ENCODE measurements around the gene RPUSD4. TPM values are rescaled to one million over a fixed set of nuclear protein-coding genes. Genes with fewer than 3 reads are reported as not detected.

Gene RPUSD4
- total RNA-seq, 4 donors from 2014 or later: 53.3 to 93.8 (median 69.2) TPM

DNA sequence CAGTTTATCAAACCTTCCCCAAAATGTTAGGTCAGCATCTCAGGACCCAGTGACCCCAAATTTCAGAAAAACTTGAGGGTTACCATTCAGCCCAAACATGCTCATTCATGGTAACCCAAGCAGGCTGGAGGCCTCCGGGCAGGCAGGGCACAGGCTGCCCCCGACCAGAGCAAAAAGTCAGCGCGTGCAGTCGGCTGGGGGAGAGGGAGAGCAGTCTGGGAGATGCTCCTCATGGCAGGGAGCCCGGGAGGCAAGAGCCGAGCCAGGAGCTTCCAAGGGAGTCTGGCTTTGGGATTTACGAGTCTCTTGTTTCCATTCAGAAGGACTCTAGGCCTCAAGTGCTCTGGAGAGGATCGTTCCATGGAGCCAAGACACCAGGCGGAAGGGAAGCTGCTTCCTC is 45.7 kb downstream of the RPUSD4 start:
- TF ChIP-seq, protein P1, sequence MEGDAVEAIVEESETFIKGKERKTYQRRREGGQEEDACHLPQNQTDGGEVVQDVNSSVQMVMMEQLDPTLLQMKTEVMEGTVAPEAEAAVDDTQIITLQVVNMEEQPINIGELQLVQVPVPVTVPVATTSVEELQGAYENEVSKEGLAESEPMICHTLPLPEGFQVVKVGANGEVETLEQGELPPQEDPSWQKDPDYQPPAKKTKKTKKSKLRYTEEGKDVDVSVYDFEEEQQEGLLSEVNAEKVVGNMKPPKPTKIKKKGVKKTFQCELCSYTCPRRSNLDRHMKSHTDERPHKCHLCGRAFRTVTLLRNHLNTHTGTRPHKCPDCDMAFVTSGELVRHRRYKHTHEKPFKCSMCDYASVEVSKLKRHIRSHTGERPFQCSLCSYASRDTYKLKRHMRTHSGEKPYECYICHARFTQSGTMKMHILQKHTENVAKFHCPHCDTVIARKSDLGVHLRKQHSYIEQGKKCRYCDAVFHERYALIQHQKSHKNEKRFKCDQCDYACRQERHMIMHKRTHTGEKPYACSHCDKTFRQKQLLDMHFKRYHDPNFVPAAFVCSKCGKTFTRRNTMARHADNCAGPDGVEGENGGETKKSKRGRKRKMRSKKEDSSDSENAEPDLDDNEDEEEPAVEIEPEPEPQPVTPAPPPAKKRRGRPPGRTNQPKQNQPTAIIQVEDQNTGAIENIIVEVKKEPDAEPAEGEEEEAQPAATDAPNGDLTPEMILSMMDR (IDR thresholded peaks at IDR 0.05 in 4 of 5, conservative IDR thresholded peaks at IDR 0.05 in 1 of 5): no peak
- TF ChIP-seq POLR2A (IDR thresholded peaks at IDR 0.05): no peak
- H3K4me1 ChIP-seq: no peaks in the 10 kb centered on the region
- in situ Hi-C loops (cut with MboI; ENCODE audit: low sequenced_read_pairs in 4 of 4) (no loop called here), intact Hi-C loops (cut with DNase I; ENCODE audit: low total_unique reads) (no loop called here)
- H3K27ac ChIP-seq: no peak overlapping the region
- no peak overlapping the region for H3K4me3 ChIP-seq
- DNase-seq (no peak), ATAC-seq (no peak)
- H3K9me3 ChIP-seq: no peaks in the 10 kb centered on the region
- no peaks in the 10 kb centered on the region for H3K36me3 ChIP-seq
- H3K27me3 ChIP-seq: peaks cover 0 to 4% (median 0%) of the 10 kb centered on the region in 3 donors

DNA sequence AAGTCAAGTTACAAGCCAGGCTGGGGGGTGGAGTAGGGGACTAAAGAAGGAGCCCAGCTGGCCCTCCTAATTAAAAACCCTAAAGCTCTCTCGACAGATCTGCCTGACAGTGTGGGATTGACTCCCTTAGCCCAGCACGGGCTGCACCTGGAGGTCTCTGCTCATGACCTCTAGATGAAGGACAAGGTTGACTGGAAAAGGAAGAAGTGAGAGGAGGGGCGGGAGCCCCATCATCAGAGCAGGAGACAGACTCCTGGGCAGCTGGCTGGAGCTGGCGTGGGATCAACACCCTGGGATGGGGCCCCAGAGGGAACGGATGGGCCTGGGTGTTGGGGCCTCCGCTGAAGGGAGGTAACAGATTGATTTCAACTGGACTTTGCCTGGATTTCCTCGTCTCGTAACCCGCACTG is 46.1 kb downstream of the RPUSD4 start:
- no peak for TF ChIP-seq POLR2A (IDR thresholded peaks at IDR 0.05)
- TF ChIP-seq, protein P1 (IDR thresholded peaks at IDR 0.05 in 4 of 5, conservative IDR thresholded peaks at IDR 0.05 in 1 of 5): no peak
- intact Hi-C loops (cut with DNase I; ENCODE audit: low total_unique reads): no loop called here
- DNase-seq: no peak
- Histone ChIP-seq H3K9me3 (no peaks in the 10 kb centered on the region), H3K36me3 (no peaks in the 10 kb centered on the region), H3K27ac (no peak overlapping the region), H3K4me1 (no peaks in the 10 kb centered on the region), H3K27me3 (peaks cover 0 to 4% (median 0%) of the 10 kb centered on the region in 3 donors), H3K4me3 (no peak overlapping the region)
- no peak for ATAC-seq
- in situ Hi-C loops (cut with MboI; ENCODE audit: low sequenced_read_pairs in 4 of 4): no loop called here

DNA sequence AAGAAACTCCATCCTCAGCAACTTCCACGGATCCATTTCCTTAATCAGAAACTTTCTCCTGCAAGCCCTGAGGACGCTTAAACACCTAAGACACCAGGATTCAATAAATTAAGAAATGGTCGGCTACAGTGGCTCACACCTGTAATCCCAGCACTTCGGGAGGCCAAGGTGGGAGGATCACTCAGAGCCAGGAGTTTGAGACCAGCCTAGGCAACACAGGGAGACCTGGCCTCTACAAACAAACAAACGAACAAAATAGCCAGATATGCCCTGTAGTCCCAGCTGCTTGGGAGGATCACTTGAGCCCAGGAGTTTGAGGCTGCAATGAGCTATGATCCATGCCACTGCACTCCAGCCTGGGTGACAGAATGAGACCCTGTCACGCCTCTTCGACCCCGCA is 46.7 kb downstream of the RPUSD4 start:
- Histone ChIP-seq H3K27me3 (peaks cover 0 to 4% (median 0%) of the 10 kb centered on the region in 3 donors), H3K4me3 (no peak overlapping the region), H3K4me1 (no peaks in the 10 kb centered on the region), H3K36me3 (no peaks in the 10 kb centered on the region), H3K9me3 (no peaks in the 10 kb centered on the region), H3K27ac (no peak overlapping the region)
- TF ChIP-seq, protein P1 (IDR thresholded peaks at IDR 0.05 in 4 of 5, conservative IDR thresholded peaks at IDR 0.05 in 1 of 5): no peak
- no peak for TF ChIP-seq POLR2A (IDR thresholded peaks at IDR 0.05)
- intact Hi-C loops (cut with DNase I; ENCODE audit: low total_unique reads) (no loop called here), in situ Hi-C loops (cut with MboI; ENCODE audit: low sequenced_read_pairs in 4 of 4) (no loop called here)
- DNase-seq: no peak
- ATAC-seq: no peak

DNA sequence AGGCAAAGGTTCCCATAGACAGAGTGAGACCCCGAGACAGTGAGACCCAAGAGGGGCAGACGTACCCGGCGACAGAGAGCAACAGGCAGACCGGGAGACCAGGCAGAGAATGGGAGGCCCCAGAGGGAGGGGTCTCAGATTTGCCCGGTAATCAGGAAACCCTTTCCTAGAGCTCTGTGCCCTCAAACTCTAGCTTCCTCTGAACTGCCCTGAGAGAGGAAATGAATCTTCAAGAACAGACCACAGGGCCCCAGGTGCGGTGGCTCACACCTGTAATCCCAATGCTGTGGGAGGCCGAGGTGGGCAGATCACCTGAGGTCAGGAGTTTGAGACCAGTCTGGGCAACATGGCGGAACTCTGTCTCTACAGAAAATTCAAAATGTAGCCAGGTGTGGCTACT is 47.7 kb downstream of the RPUSD4 start:
- no peak for TF ChIP-seq POLR2A (IDR thresholded peaks at IDR 0.05)
- TF ChIP-seq, protein P1 (IDR thresholded peaks at IDR 0.05 in 4 of 5, conservative IDR thresholded peaks at IDR 0.05 in 1 of 5): no peak
- in situ Hi-C loops (cut with MboI; ENCODE audit: low sequenced_read_pairs in 4 of 4): no loop called here
- Histone ChIP-seq H3K9me3 (no peaks in the 10 kb centered on the region), H3K27me3 (peaks cover 0 to 4% (median 0%) of the 10 kb centered on the region in 3 donors), H3K4me1 (no peaks in the 10 kb centered on the region), H3K27ac (no peak overlapping the region), H3K4me3 (no peak overlapping the region), H3K36me3 (no peaks in the 10 kb centered on the region)
- intact Hi-C loops (cut with DNase I; ENCODE audit: low total_unique reads): no loop called here
- ATAC-seq (no peak), DNase-seq (no peak)

DNA sequence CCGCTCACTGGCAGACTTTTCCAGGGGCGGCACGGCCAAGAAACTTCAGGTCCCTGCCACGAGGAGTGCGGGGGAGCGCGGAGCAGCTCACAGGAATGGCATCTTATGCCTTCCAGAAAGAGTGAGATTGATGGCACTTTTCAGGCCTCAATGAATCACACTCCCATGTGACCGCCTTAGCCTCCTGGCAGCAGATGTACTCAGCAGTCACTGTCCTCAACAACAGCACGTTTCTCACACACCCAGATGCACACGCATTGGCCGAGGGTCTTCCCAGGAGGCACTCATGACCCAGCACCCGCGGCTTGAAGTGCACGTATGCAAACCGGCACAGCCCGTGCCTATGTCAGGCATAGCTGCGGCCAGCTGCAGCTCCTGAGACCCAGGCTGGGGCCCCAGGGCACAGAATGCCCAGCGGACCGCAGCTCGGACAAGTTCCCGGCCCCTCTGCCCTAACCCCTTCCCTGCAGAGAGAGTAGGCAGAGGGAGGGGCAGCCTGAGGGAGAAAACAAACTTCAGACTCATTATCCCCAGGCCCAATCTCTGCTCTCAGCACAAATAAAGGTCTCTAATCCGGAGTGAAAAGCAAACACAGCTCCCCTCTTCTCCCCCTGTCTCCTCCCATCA is 48.3 kb downstream of the RPUSD4 start:
- no peaks in the 10 kb centered on the region for H3K36me3 ChIP-seq
- in situ Hi-C loops (cut with MboI; ENCODE audit: low sequenced_read_pairs in 4 of 4) (no loop called here), intact Hi-C loops (cut with DNase I; ENCODE audit: low total_unique reads) (no loop called here)
- no peak overlapping the region for H3K4me3 ChIP-seq
- H3K4me1 ChIP-seq: no peaks in the 10 kb centered on the region
- H3K27ac ChIP-seq: no peak overlapping the region
- H3K27me3 ChIP-seq: peaks cover 0 to 4% (median 0%) of the 10 kb centered on the region in 3 donors
- ATAC-seq (no peak), DNase-seq (no peak)
- no peaks in the 10 kb centered on the region for H3K9me3 ChIP-seq
- TF ChIP-seq POLR2A (IDR thresholded peaks at IDR 0.05): no peak
- TF ChIP-seq, protein P1 (IDR thresholded peaks at IDR 0.05 in 4 of 5, conservative IDR thresholded peaks at IDR 0.05 in 1 of 5): no peak

All from gastrocnemius medialis (tissue), 4 donors.